Uterus (tissue), 2 donors: Measurements from ENCODE around the gene CTRB2.

Experiments used
- CTCF ChIP-seq, 4 experiments: fragments of 200-600 bp in 2 of 4; fragments of 450-650 bp in 2 of 4; sonication (generic) in 2 of 4; IDR thresholded peaks; one replicate each; pipeline ENCODE4 v1.5.1; 2016 to 2019; ENCODE audit warnings: antibody characterized with exemption in 4 of 4, mild to moderate bottlenecking in 2 of 4, moderate library complexity in 1 of 4
- POLR2A ChIP-seq, 2 donors: fragments of 450-650 bp; IDR thresholded peaks; one replicate each; pipeline ENCODE4 v1.6.1; 2016; ENCODE audit warnings: antibody characterized with exemption in 2 of 2, mild to moderate bottlenecking in 1 of 2, moderate library complexity in 1 of 2

GRCh38 chr16:75236736-75237397 is 29.9 kb upstream of the CTRB2 start:
- TF ChIP-seq CTCF (IDR thresholded peaks at IDR 0.05), result no peak
- no peak for TF ChIP-seq POLR2A (IDR thresholded peaks at IDR 0.05)
